ENCODE data around the gene ATP5F1E. TPM values are rescaled to one million over a fixed set of nuclear protein-coding genes. Genes with fewer than 3 reads are reported as not detected.

Gene ATP5F1E
- total and polyA plus RNA-seq, 12 donors, result 13.3 to 131 (median 55.3) TPM

DNA sequence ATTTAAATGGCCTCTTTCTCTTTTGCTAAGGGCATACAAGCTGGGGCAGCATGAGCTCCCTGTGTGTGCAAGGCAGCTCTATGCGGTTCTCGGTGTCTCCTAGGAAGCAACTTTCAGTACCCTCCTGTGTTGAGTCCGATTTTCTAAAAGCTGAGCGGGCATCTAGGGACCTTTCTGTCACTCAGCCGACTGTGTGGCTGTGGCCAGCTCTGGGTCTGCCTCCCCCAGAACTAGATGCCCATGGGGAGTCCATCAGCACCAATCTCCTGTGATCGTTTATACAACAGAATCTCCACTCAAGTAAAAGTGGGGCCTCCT, 43.6 kb downstream of the ATP5F1E start:
- H3K27me3 ChIP-seq, result no peaks in the 10 kb centered on the region
- no peaks in the 10 kb centered on the region for H3K9me3 ChIP-seq (replicated peaks in 1 of 3)
- peaks cover 3 to 6% of the 10 kb centered on the region in 2 donors for H3K4me1 ChIP-seq (replicated peaks in 1 of 2)
- peaks cover 0 to 76% of the 10 kb centered on the region in 2 donors for H3K36me3 ChIP-seq (replicated peaks in 1 of 2)
- TF ChIP-seq CTCF (IDR thresholded peaks at IDR 0.05), result no peak
- no peak for TF ChIP-seq POLR2A (IDR thresholded peaks at IDR 0.05)
- intact Hi-C loops (cut with DNase I), result loop anchor here (10.0 kb wide), 2 partner anchors 46 to 114 kb away; partner anchors contain the start of gene ATP5F1E (in 1 of the 2)
- DNase-seq, result peak in 2 of 7 donors; percentile 3 to 31
- 83 to 98% (median 90%) methylated on average over 6 of the region's 6 CpGs for WGBS, 4 donors
- H3K27ac ChIP-seq, result no peak overlapping the region
- no peak overlapping the region for H3K4me3 ChIP-seq

GRCh38 chr20:58987790-58988564, 44.2 kb downstream of the ATP5F1E start:
- no peak for TF ChIP-seq CTCF (IDR thresholded peaks at IDR 0.05)
- no peak for TF ChIP-seq POLR2A (IDR thresholded peaks at IDR 0.05)
- Histone ChIP-seq H3K36me3 (replicated peaks in 1 of 2) (peaks cover 0 to 70% of the 10 kb centered on the region in 2 donors), H3K9me3 (replicated peaks in 1 of 3) (no peaks in the 10 kb centered on the region), H3K4me1 (replicated peaks in 1 of 2) (peaks cover 4 to 8% of the 10 kb centered on the region in 2 donors), H3K4me3 (no peak overlapping the region), H3K27me3 (no peaks in the 10 kb centered on the region), H3K27ac (no peak overlapping the region)
- WGBS, 4 donors, result 71 to 81% (median 77%) methylated on average over 6 to 9 of the region's 9 CpGs
- DNase-seq, result peak in 3 of 7 donors; percentile 9 to 49 (median 15)
- intact Hi-C loops (cut with DNase I), result loop anchor here (10.0 kb wide), 2 partner anchors 47 to 113 kb away; partner anchors contain the start of gene ATP5F1E (in 1 of the 2)

DNA sequence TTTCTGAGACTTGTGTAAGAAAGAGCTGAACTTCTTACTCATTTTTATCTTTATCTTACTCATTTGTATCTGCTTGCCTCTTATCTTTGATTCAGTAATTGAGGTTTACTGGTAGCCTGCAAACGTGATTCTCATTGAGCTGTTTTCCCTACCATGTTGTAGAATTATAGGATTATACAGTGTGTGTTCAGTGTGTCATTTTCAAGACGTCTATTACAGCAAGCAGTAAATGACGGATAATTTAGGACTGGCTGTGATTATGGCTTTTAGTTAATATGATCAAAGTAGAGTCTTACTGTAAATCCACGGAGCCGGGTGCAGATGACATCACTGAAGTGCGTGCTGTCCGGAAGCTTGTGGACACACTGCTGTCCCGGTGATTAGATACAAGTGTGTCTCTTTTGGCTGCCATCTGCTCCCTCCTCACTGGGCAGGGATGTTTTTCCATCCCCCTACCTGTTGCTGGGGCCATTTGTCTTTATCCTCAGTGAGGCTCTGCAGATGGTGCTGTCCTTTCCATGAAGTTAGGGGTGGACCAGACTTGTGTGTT, 45.1 kb downstream of the ATP5F1E start:
- peak overlapping the region in 1 of 5 donors; percentile 54 for H3K27ac ChIP-seq
- H3K27me3 ChIP-seq, result no peaks in the 10 kb centered on the region
- H3K36me3 ChIP-seq (replicated peaks in 1 of 2), result peaks cover 0 to 61% of the 10 kb centered on the region in 2 donors
- no peak for TF ChIP-seq CTCF (IDR thresholded peaks at IDR 0.05)
- TF ChIP-seq POLR2A (IDR thresholded peaks at IDR 0.05), result no peak
- 77 to 83% (median 81%) methylated on average over 8 of the region's 8 CpGs for WGBS, 4 donors
- peaks cover 4 to 17% of the 10 kb centered on the region in 2 donors for H3K4me1 ChIP-seq (replicated peaks in 1 of 2)
- no peaks in the 10 kb centered on the region for H3K9me3 ChIP-seq (replicated peaks in 1 of 3)
- intact Hi-C loops (cut with DNase I), result loop anchor here (10.0 kb wide), 2 partner anchors 48 to 112 kb away; partner anchors contain the start of gene ATP5F1E (in 1 of the 2)
- H3K4me3 ChIP-seq, result no peak overlapping the region
- peak in 3 of 7 donors; percentile 14 to 80 (median 20) for DNase-seq

DNA sequence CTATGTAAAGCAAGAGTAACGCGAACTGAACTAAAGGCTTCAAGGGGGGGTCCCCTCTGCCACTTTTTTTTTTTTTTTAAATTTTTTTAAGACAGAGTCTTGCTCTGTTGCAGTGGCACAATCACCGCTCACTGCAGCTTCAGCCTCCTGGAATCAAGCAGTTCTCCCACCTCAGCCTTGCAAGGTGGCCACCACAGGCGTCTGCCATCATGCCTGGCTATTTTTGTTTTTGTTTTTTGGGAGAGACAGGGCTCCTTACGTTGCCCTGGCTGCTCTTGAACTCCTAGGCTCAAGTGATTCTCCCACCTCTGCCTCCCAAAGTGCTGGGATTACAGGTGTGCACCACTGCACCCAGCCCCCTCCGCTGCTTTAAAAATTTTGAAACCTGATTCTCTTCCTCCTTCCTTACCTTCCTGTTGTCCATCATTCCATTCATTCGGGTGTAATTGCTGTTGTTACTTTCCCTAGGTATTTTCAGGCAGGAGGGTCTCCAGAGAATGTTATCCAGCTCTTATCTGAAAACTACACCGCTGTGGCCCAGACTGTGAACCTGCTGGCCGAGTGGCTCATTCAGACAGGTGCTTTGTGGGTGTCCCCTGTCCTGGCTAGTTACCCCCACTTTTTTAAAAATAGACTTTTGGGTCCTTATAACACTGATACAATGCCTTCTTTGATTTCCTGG, 45.7 kb downstream of the ATP5F1E start:
- peaks cover 0 to 55% of the 10 kb centered on the region in 2 donors for H3K36me3 ChIP-seq (replicated peaks in 1 of 2)
- intact Hi-C loops (cut with DNase I), result loop anchor here (10.0 kb wide), 2 partner anchors 48 to 112 kb away; partner anchors contain the start of gene ATP5F1E (in 1 of the 2)
- WGBS, 4 donors, result 80 to 84% (median 81%) methylated on average over 9 of the region's 9 CpGs

More for the DNA sequence above, 45.7 kb downstream of the ATP5F1E start:
- TF ChIP-seq CTCF (IDR thresholded peaks at IDR 0.05) (no peak), POLR2A (IDR thresholded peaks at IDR 0.05) (no peak)
- Histone ChIP-seq H3K4me1 (replicated peaks in 1 of 2) (peaks cover 4 to 21% of the 10 kb centered on the region in 2 donors), H3K9me3 (replicated peaks in 1 of 3) (no peaks in the 10 kb centered on the region), H3K27ac (peak overlapping the region in 1 of 5 donors; percentile 54), H3K27me3 (no peaks in the 10 kb centered on the region), H3K4me3 (no peak overlapping the region)
- peak in 3 of 7 donors; percentile 4 to 28 (median 9) for DNase-seq

All from adrenal gland (tissue), 12 donors.